GM23248 (cell line): ENCODE data around the gene SPRN. TPM values are rescaled to one million over a fixed set of nuclear protein-coding genes. Genes with fewer than 3 reads are reported as not detected.

Source experiments
- DNase-seq: peaks from one replicate; pipeline ENCODE4 v3.0.0-alpha.2; 2015
- H2AFZ ChIP-seq: fragments of 200-600 bp; sonication (generic); 2 replicates; pipeline ENCODE4 v1.6.1; 2016; ENCODE audit warnings: antibody characterized with exemption
- H3F3A ChIP-seq: fragments of 200-600 bp; sonication (generic); 2 replicates; pipeline ENCODE4 v1.6.1; 2016; ENCODE audit warnings: mild to moderate bottlenecking, antibody characterized with exemption, mixed run types; ENCODE audit not compliant: insufficient read depth
- H3K27ac ChIP-seq: fragments of 200-600 bp; sonication (generic); 2 replicates; pipeline ENCODE4 v1.5.1; 2016; ENCODE audit warnings: mild to moderate bottlenecking
- H3K27me3 ChIP-seq: fragments of 200-600 bp; sonication (generic); replicated peaks from 2 replicates; pipeline ENCODE4 v1.6.1; 2016; ENCODE audit warnings: mild to moderate bottlenecking; ENCODE audit not compliant: insufficient read depth
- H3K36me3 ChIP-seq: fragments of 200-600 bp; sonication (generic); 2 replicates; pipeline ENCODE4 v1.6.1; 2016; ENCODE audit warnings: low read depth, mild to moderate bottlenecking
- H3K4me1 ChIP-seq: fragments of 200-600 bp; sonication (generic); 2 replicates; pipeline ENCODE4 v1.6.1; 2016; ENCODE audit warnings: mild to moderate bottlenecking; ENCODE audit not compliant: insufficient read depth
- H3K4me2 ChIP-seq: fragments of 200-600 bp; sonication (generic); one replicate; pipeline ENCODE4 v1.6.1; 2016; ENCODE audit warnings: mild to moderate bottlenecking; ENCODE audit not compliant: unreplicated experiment
- H3K4me3 ChIP-seq: fragments of 200-600 bp; sonication (generic); 2 replicates; pipeline ENCODE4 v1.5.1; 2016; ENCODE audit warnings: mild to moderate bottlenecking
- H3K79me2 ChIP-seq: fragments of 200-600 bp; sonication (generic); 2 replicates; pipeline ENCODE4 v1.6.1; 2016; ENCODE audit warnings: mild to moderate bottlenecking; ENCODE audit not compliant: insufficient read depth
- H3K9ac ChIP-seq: fragments of 200-600 bp; sonication (generic); 2 replicates; pipeline ENCODE4 v1.6.1; 2016; ENCODE audit warnings: mild to moderate bottlenecking
- H3K9me2 ChIP-seq: fragments of 200-600 bp; sonication (generic); 2 replicates; pipeline ENCODE4 v1.6.1; 2016; ENCODE audit warnings: mixed run types, mild to moderate bottlenecking, moderate library complexity; ENCODE audit not compliant: insufficient read depth
- H3K9me3 ChIP-seq: fragments of 200-600 bp; sonication (generic); one replicate; pipeline ENCODE4 v1.6.1; 2017; ENCODE audit warnings: low read depth
- H4K20me1 ChIP-seq: fragments of 200-600 bp; sonication (generic); 2 replicates; pipeline ENCODE4 v1.6.0; 2016; ENCODE audit not compliant: insufficient read depth
- EZH2 ChIP-seq: fragments of 200-600 bp; sonication (generic); IDR thresholded peaks from 2 replicates; pipeline ENCODE4 v1.6.1; 2018; ENCODE audit warnings: antibody characterized with exemption, mild to moderate bottlenecking; ENCODE audit not compliant: insufficient read depth, poor library complexity, severe bottlenecking
- EZH2phosphoT487 ChIP-seq: fragments of 200-600 bp; sonication (generic); IDR thresholded peaks from 2 replicates; pipeline ENCODE4 v1.6.1; 2018; ENCODE audit warnings: antibody characterized with exemption, moderate library complexity, mild to moderate bottlenecking, low read depth; ENCODE audit not compliant: insufficient read depth
- WGBS, 2 experiments: methylation state at CpG; one replicate each; pipeline ENCODE4 v1.1.6; 2015 to 2017; ENCODE audit warnings: low lambda C conversion rate in 2 of 2, low coverage in 1 of 2; ENCODE audit errors: missing lambda C conversion rate in 2 of 2; 5-methylcytosine and 5-hydroxymethylcytosine counted together
- in situ Hi-C: fragments of 300-500 bp; cut with MboI; formaldehyde crosslinking; loops from 2 replicates; pipeline ENCODE4 v1.15.0; 2020
- polyA plus RNA-seq: library from polyadenylated mRNA; unstranded; fragments of >200 nt; fragmentation: Nextera tagmentation; extraction: Ambion mirVana; gene quantifications from 2 replicates; pipeline ENCODE4 v1.2.1, GENCODE V29; 2016
- total RNA-seq: library from RNA; depleted of rRNA; stranded (reverse); fragments of >200 nt; shearing (Covaris generic); gene quantifications from 2 replicates; pipeline ENCODE4 v1.2.3, GENCODE V29; 2014

SPRN gene
- total and polyA plus RNA-seq, 2 experiments from 2014 or later, result 0.22 to 0.34 TPM

GRCh38 chr10:133460208-133460769 lies 35.9 kb upstream of the SPRN start:
- in situ Hi-C loops, result no loop called here
- H3K4me3 ChIP-seq, result no peak overlapping the region
- TF ChIP-seq EZH2phosphoT487 (no peak), EZH2 (no peak)
- H3K9me2 ChIP-seq, result no peaks in the 10 kb centered on the region
- H3K9ac ChIP-seq, result no peak overlapping the region
- no peak overlapping the region for H3K4me2 ChIP-seq
- H3K9me3 ChIP-seq, result no peaks in the 10 kb centered on the region
- H3K4me1 ChIP-seq, result no peaks in the 10 kb centered on the region
- H3K27me3 ChIP-seq, result no peaks in the 10 kb centered on the region
- no peak overlapping the region for H2AFZ ChIP-seq
- H3K79me2 ChIP-seq, result no peaks in the 10 kb centered on the region
- H3F3A ChIP-seq, result no peaks in the 10 kb centered on the region
- no peak overlapping the region for H3K27ac ChIP-seq
- H3K36me3 ChIP-seq, result no peaks in the 10 kb centered on the region
- no peaks in the 10 kb centered on the region for H4K20me1 ChIP-seq
- DNase-seq, result no peak
- WGBS, 2 experiments, result 84 to 88% methylated on average over 14 of the region's 14 CpGs

DNA sequence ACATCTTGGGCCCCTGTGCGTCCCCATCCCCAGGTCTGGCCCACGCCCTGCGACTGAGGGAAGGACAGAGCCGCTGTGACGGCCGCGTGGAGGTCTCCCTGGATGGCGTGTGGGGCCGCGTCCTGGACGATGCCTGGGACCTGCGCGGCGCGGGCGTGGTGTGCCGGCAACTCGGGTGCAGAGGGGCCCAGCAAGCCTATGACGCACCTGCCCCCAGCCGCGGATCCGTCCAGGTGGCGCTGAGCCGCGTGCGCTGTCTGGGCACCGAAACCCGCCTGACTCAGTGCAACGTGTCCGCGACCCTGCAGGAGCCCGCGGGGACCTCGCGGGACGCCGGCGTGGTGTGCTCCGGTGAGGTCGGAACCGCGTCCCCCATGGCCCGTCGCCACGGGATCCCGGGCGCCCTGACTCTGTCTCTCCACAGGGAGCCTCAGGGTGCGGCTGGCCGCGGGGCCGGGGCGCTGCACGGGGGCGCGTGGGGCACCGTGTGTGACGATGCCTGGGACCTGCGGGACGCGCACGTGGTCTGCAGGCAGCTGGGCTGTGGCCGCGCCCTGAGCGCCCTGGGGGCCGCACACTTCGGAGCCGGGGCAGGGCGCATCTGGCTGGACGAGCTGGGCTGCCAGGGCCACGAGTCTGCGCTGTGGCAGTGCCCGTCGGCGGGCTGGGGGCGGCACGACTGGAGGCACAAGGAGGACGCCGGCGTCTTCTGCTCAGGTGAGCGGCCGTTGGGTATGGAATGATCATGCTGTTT lies 35.2 kb upstream of the SPRN start:
- Histone ChIP-seq H3K27me3 (no peaks in the 10 kb centered on the region), H3K27ac (no peak overlapping the region), H3K9ac (no peak overlapping the region), H3K4me3 (no peak overlapping the region), H3K79me2 (no peaks in the 10 kb centered on the region), H3K36me3 (no peaks in the 10 kb centered on the region), H2AFZ (no peak overlapping the region), H3K4me1 (no peaks in the 10 kb centered on the region), H3K9me3 (no peaks in the 10 kb centered on the region), H4K20me1 (no peaks in the 10 kb centered on the region), H3K4me2 (no peak overlapping the region), H3K9me2 (no peaks in the 10 kb centered on the region), H3F3A (no peaks in the 10 kb centered on the region)
- no peak for DNase-seq
- 67 to 71% methylated on average over 28 to 54 of the region's 81 CpGs for WGBS, 2 experiments
- TF ChIP-seq EZH2 (no peak), EZH2phosphoT487 (no peak)
- in situ Hi-C loops, result no loop called here

DNA sequence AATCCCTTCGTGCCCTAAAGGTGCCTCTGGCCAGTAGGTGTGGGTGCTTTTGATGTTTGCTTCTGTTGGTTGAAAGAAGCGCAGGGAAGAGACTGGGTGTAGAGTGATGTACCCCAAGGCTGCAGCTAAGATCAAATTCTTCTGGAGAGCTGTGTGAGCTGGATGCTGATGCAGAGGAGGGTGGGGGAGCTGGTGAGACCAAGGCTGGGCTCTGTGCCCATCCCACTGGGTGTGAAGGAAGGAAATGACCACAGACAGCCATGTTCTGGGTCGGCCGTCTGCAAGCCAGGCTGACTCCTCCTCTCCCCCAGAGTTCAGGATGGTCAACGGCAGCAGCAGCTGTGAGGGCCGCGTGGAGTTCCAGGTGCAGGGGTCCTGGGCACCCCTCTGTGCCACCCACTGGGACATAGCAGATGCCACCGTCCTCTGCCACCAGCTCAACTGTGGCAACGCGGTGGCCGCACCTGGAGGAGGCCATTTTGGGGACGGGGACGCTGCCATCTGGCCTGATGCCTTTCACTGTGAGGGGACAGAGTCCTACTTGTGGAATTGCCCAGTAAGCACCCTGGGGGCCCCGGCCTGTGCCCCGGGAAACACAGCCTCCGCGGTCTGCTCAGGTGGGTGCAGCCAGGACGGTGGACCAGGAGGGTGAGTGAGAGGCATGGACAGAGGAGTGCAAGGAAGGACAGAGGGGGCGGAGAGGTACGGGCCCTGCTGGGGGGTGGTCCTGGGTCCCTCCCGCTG lies 34.5 kb upstream of the SPRN start:
- Histone ChIP-seq H3K9me2 (no peaks in the 10 kb centered on the region), H3K27me3 (no peaks in the 10 kb centered on the region), H3K36me3 (no peaks in the 10 kb centered on the region), H3F3A (no peaks in the 10 kb centered on the region), H4K20me1 (no peaks in the 10 kb centered on the region), H3K4me1 (no peaks in the 10 kb centered on the region), H3K4me2 (no peak overlapping the region), H3K27ac (no peak overlapping the region), H3K79me2 (no peaks in the 10 kb centered on the region), H3K4me3 (no peak overlapping the region), H3K9me3 (no peaks in the 10 kb centered on the region), H3K9ac (no peak overlapping the region), H2AFZ (no peak overlapping the region)
- no peak for TF ChIP-seq EZH2phosphoT487
- 77 to 84% methylated on average over 18 to 21 of the region's 21 CpGs for WGBS, 2 experiments
- in situ Hi-C loops, result no loop called here
- DNase-seq, result peak; percentile 15

GRCh38 chr10:133458021-133458709 lies 33.7 kb upstream of the SPRN start:
- no peaks in the 10 kb centered on the region for H3K9me3 ChIP-seq
- no peaks in the 10 kb centered on the region for H4K20me1 ChIP-seq
- H3K27ac ChIP-seq, result no peak overlapping the region
- TF ChIP-seq EZH2, result no peak
- no peak for TF ChIP-seq EZH2phosphoT487
- WGBS, 2 experiments, result 85 to 89% methylated on average over 38 to 40 of the region's 40 CpGs
- no peaks in the 10 kb centered on the region for H3F3A ChIP-seq
- in situ Hi-C loops, result no loop called here
- H3K9ac ChIP-seq, result no peak overlapping the region
- H3K9me2 ChIP-seq, result no peaks in the 10 kb centered on the region
- no peak for DNase-seq
- H3K79me2 ChIP-seq, result no peaks in the 10 kb centered on the region
- no peak overlapping the region for H3K4me2 ChIP-seq
- H3K4me1 ChIP-seq, result no peaks in the 10 kb centered on the region
- no peaks in the 10 kb centered on the region for H3K27me3 ChIP-seq
- H3K4me3 ChIP-seq, result no peak overlapping the region
- H3K36me3 ChIP-seq, result no peaks in the 10 kb centered on the region
- no peak overlapping the region for H2AFZ ChIP-seq
